OCI-LY7 (cell line): ENCODE data around the gene DPF3.

Source experiments
- CTCF ChIP-seq: fragments of 200-600 bp; sonication (generic); conservative IDR thresholded peaks from 2 replicates; pipeline ENCODE4 v1.5.1; 2014; ENCODE audit warnings: mild to moderate bottlenecking, antibody characterized with exemption, low read length, moderate library complexity, mixed read lengths
- EZH2phosphoT487 ChIP-seq: fragments of 200-600 bp; sonication (generic); IDR thresholded peaks from 2 replicates; pipeline ENCODE4 v1.6.1; 2018; ENCODE audit warnings: low read depth, borderline replicate concordance, mild to moderate bottlenecking, mixed run types, antibody characterized with exemption, low read length, moderate library complexity, mixed read lengths

GRCh38 chr14:72906316-72906715, 12.4 kb upstream of the DPF3 start:
- TF ChIP-seq CTCF (no peak), EZH2phosphoT487 (no peak)
